Measurements from ENCODE around the gene AGBL5.
"Not testable (repeated sequence)": the region's sequence is repeated elsewhere in the genome, so short reads cannot be mapped to it uniquely, and the experiment has no call there.

Gene AGBL5

GRCh38 chr2:27093430-27094352 is 42.2 kb downstream of the AGBL5 start:
- DNase-seq: no peak

- DNase-seq: no peak
These were observed 43.0 kb downstream of the AGBL5 start for GRCh38 chr2:27094353-27094984.

- no peak for DNase-seq
These were observed 43.9 kb downstream of the AGBL5 start for GRCh38 chr2:27095427-27095744.

GRCh38 chr2:27095745-27096651 is 44.5 kb downstream of the AGBL5 start:
- DNase-seq: peak; percentile 56

- no peak for DNase-seq
These were observed 45.4 kb downstream of the AGBL5 start for GRCh38 chr2:27096748-27097297.

- DNase-seq: no peak
These were observed 45.9 kb downstream of the AGBL5 start for GRCh38 chr2:27097341-27097740.

- no peak for DNase-seq
These were observed 48.0 kb downstream of the AGBL5 start for GRCh38 chr2:27099334-27099955.

- no peak for DNase-seq
These were observed 48.6 kb downstream of the AGBL5 start for GRCh38 chr2:27100036-27100435.

GRCh38 chr2:27102329-27102728 is 50.9 kb downstream of the AGBL5 start:
- no peak for DNase-seq

- DNase-seq: no peak
These were observed 54.5 kb downstream of the AGBL5 start for GRCh38 chr2:27105981-27106380.

GRCh38 chr2:27108221-27108620 is 56.8 kb downstream of the AGBL5 start:
- DNase-seq: no peak

- no peak for DNase-seq
These were observed 57.6 kb downstream of the AGBL5 start for GRCh38 chr2:27109083-27109482.

- not testable (repeated sequence) for DNase-seq
These were observed 59.3 kb downstream of the AGBL5 start for GRCh38 chr2:27110603-27111352.

- DNase-seq: not testable (repeated sequence)
These were observed 60.1 kb downstream of the AGBL5 start for GRCh38 chr2:27111392-27112078.

GRCh38 chr2:27115519-27115918 is 64.1 kb downstream of the AGBL5 start:
- DNase-seq: no peak

- no peak for DNase-seq
These were observed 66.6 kb downstream of the AGBL5 start for GRCh38 chr2:27117995-27118524.

GRCh38 chr2:27118525-27119329 is 67.3 kb downstream of the AGBL5 start, which contains the start of gene CGREF1:
TSS of gene CGREF1 (minus strand) at chr2:27119128. CDS start at chr2:27104366, 14,762 bp downstream.
- no peak for DNase-seq

- not testable (repeated sequence) for DNase-seq
These were observed 67.8 kb downstream of the AGBL5 start for GRCh38 chr2:27119330-27119670.

Data from HCEC 1CT (cell line).